ENCODE data around the gene SCT. TPM values are rescaled to one million over a fixed set of nuclear protein-coding genes. Genes with fewer than 3 reads are reported as not detected.

SCT gene
- total RNA-seq, 1 experiment from 2014 or later: not detected

DNA sequence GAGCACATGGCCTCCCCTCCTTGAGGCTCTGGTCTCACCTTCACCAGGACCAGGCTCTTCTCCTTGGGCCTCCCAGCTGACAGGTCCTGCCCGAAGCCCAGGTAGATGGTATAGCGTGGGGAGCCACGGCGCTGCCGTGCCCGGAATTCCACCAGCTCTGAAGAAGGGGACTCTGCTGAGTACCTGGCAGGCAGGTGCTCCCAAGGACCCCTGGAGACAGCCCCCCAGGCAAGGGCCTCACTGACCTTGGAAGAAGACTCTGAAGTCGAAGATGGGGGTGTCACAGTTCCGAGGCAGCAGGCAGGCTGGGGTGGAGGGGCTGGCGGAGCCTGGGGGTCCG, 14.1 kb downstream of the SCT start:
- DNase-seq (ENCODE audit: unreplicated experiment): no peak

DNA sequence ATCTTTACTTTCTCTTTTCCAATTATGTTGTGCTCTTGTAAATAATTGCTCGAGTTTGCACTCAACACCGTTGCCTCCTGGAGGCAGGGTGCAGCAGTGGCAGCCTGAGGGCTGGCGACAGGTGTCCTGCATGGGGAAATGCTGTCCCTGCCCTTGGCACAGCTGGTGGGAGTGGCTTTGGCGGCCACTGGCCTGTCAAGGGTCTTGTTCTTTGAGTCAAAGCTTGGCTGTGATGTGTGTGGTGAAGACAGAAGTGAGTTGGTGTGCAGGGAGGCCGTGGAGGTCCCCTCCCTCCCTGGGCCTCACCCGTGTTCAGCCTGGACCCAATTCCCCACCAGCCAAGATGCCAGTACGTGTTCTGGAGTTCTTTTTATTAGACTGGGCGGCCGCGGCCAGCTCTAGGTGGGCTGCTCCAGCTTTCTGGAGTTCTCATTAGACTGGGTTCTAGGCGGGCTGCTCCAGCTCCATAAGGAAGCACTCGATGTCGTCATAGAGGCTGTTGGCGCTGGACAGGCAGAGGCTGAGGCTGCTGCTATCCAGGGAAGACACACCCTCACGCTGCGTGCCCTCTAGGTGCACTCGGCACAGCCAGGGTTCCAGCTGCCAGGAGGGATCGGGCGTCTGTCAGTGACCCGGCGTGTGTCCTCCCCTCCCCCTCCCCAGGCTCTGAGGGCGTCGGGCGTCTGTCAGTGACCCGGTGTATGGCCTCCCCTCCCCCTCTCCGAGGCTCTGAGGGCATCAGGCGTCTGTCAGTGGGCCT, 14.6 kb downstream of the SCT start:
- no peaks in the 10 kb centered on the region for H3K9me3 Mint-ChIP-seq (ENCODE audit: unreplicated experiment)
- H3K4me3 Mint-ChIP-seq (ENCODE audit: unreplicated experiment): no peak overlapping the region
- H3K36me3 Mint-ChIP-seq (ENCODE audit: insufficient read depth, unreplicated experiment): peaks cover 53% of the 10 kb centered on the region
- peak; percentile 48 for DNase-seq (ENCODE audit: unreplicated experiment)
- TF ChIP-seq, protein P1, sequence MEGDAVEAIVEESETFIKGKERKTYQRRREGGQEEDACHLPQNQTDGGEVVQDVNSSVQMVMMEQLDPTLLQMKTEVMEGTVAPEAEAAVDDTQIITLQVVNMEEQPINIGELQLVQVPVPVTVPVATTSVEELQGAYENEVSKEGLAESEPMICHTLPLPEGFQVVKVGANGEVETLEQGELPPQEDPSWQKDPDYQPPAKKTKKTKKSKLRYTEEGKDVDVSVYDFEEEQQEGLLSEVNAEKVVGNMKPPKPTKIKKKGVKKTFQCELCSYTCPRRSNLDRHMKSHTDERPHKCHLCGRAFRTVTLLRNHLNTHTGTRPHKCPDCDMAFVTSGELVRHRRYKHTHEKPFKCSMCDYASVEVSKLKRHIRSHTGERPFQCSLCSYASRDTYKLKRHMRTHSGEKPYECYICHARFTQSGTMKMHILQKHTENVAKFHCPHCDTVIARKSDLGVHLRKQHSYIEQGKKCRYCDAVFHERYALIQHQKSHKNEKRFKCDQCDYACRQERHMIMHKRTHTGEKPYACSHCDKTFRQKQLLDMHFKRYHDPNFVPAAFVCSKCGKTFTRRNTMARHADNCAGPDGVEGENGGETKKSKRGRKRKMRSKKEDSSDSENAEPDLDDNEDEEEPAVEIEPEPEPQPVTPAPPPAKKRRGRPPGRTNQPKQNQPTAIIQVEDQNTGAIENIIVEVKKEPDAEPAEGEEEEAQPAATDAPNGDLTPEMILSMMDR (IDR thresholded peaks at IDR 0.05; ENCODE audit: unreplicated experiment): peak; percentile 20
- no TSS peak for BruUV-seq (replicated peaks)
- no peaks in the 10 kb centered on the region for H3K27me3 Mint-ChIP-seq (ENCODE audit: insufficient read depth, unreplicated experiment)
- ChIA-PET POLR2A (interaction anchor here (0.6 to 1.7 kb wide), 4 partner anchors 12 to 78 kb away, joined by 3 to 4 read pairs (median 4); partner anchors contain the start of gene LMNTD2), CTCF (no interaction called here)
- intact Hi-C loops (cut with micrococcal nuclease): loop anchor here (10.0 kb wide), 1 partner anchor 48 kb away; the partner anchor contains the start of genes LMNTD2 and RASSF7
- H3K4me1 Mint-ChIP-seq (ENCODE audit: insufficient read depth, unreplicated experiment): peaks cover 6% of the 10 kb centered on the region
- H3K27ac Mint-ChIP-seq (ENCODE audit: low read depth, unreplicated experiment): no peak overlapping the region

More for the DNA sequence above, 14.1 kb downstream of the SCT start:
- Mint-ChIP-seq H3K27me3 (ENCODE audit: insufficient read depth, unreplicated experiment) (no peaks in the 10 kb centered on the region), H3K9me3 (ENCODE audit: unreplicated experiment) (no peaks in the 10 kb centered on the region), H3K4me3 (ENCODE audit: unreplicated experiment) (no peak overlapping the region), H3K27ac (ENCODE audit: low read depth, unreplicated experiment) (no peak overlapping the region), H3K4me1 (ENCODE audit: insufficient read depth, unreplicated experiment) (peaks cover 6% of the 10 kb centered on the region), H3K36me3 (ENCODE audit: insufficient read depth, unreplicated experiment) (peaks cover 48% of the 10 kb centered on the region)
- BruUV-seq (replicated peaks): no TSS peak
- ChIA-PET CTCF (no interaction called here), POLR2A (interaction anchor here (0.6 to 1.7 kb wide), 2 partner anchors 9 to 53 kb away, joined by 3 to 4 read pairs; partner anchors contain the start of gene LMNTD2)
- intact Hi-C loops (cut with micrococcal nuclease): loop anchor here (10.0 kb wide), 1 partner anchor 48 kb away; the partner anchor contains the start of genes LMNTD2 and RASSF7
- TF ChIP-seq, protein P1 (IDR thresholded peaks at IDR 0.05; ENCODE audit: unreplicated experiment): no peak

DNA sequence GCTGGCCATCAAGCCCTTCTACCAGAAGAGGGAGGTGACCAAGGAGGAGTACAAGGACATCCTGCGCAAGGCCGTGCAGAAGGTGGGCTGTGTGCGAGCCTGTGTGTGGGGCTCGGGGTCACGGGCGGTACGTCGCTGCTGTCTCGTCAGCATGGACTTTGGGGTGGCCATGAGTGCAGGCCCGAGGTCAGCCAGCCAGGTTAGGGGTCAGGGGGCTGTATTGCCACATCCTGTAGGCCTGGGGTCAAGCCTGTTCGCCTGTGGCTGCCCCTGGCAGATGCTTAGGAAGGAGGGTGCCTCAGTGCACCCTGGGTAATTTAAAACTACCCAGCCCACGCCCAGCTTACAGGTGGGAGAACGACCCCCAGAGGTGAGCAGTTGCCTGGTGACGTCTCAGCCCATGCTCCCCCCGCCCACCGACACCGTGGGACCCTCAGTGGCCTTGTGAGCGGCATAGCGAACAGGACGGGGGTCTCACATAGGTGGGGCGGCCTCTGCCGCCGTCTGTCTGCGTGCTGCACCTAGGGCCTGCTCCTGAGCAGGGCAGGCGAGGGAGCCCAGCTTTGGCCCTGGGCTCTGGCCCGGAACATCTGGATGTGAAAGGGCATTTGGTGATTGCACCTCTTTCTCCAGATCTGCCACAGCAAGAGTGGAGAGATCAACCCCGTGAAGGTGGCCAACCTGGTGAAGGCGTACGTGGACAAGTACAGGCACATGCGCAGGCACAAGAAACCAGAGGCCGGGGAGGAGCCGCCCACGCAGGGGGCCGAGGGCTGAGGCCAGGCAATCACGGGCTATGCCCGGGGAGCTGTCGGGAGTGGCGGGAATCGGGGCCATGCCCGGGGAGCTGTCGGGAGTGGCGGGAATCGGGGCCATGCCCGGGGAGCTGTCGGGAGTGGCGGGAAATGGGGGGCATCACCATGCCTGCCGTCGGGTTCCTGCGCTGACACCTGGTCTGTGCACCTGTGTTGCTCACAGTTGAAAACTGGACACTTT, 15.7 kb downstream of the SCT start:
- DNase-seq (ENCODE audit: unreplicated experiment): no peak
- TF ChIP-seq, protein P1 (IDR thresholded peaks at IDR 0.05; ENCODE audit: unreplicated experiment): no peak
- ChIA-PET CTCF (no interaction called here), POLR2A (interaction anchor here (1.3 to 1.7 kb wide), 2 partner anchors 10 to 51 kb away, joined by 4 read pairs; partner anchors contain the start of gene LMNTD2)
- TSS peak; percentile 25 for BruUV-seq (replicated peaks)
- intact Hi-C loops (cut with micrococcal nuclease): loop anchor here (10.0 kb wide), 1 partner anchor 46 kb away; the partner anchor contains the start of genes LMNTD2 and RASSF7
- Mint-ChIP-seq H3K4me1 (ENCODE audit: insufficient read depth, unreplicated experiment) (peaks cover 6% of the 10 kb centered on the region), H3K9me3 (ENCODE audit: unreplicated experiment) (no peaks in the 10 kb centered on the region), H3K27ac (ENCODE audit: low read depth, unreplicated experiment) (no peak overlapping the region), H3K36me3 (ENCODE audit: insufficient read depth, unreplicated experiment) (peaks cover 64% of the 10 kb centered on the region), H3K27me3 (ENCODE audit: insufficient read depth, unreplicated experiment) (no peaks in the 10 kb centered on the region), H3K4me3 (ENCODE audit: unreplicated experiment) (no peak overlapping the region)
